ENCODE measurements around the gene RNASEH2A. TPM values are rescaled to one million over a fixed set of nuclear protein-coding genes. Genes with fewer than 3 reads are reported as not detected.
"Not testable (repeated sequence)": the region's sequence is repeated elsewhere in the genome, so short reads cannot be mapped to it uniquely, and the experiment has no call there.

RNASEH2A gene
- total RNA-seq, 1 donor from 2014 or later, result 7.2 TPM

GRCh38 chr19:12794196-12794941 lies 12.0 kb upstream of the RNASEH2A start:
- DNase-seq, result no peak

DNA sequence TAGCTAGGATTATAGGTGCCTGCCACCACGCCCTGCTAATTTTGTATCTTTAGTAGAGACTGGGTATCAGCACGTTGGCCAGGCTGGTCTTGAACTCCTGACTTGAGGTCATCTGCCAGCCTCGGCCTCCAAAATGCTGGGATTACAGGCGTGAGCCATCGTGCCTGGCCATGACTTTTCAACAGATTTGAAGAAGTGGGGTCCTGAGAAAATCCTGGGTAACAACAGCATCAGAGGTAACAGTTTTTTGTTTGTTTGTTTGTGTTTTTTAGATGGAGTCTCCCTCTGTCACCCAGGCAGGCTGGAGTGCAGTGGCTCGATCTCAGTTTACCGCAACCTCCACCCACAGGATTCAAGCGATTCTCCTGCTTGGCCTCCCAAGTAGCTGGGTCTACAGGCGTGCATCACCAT lies 11.4 kb upstream of the RNASEH2A start:
- DNase-seq, result no peak

GRCh38 chr19:12796146-12797071 lies 10.0 kb upstream of the RNASEH2A start:
- DNase-seq, result peak; percentile 83

DNA sequence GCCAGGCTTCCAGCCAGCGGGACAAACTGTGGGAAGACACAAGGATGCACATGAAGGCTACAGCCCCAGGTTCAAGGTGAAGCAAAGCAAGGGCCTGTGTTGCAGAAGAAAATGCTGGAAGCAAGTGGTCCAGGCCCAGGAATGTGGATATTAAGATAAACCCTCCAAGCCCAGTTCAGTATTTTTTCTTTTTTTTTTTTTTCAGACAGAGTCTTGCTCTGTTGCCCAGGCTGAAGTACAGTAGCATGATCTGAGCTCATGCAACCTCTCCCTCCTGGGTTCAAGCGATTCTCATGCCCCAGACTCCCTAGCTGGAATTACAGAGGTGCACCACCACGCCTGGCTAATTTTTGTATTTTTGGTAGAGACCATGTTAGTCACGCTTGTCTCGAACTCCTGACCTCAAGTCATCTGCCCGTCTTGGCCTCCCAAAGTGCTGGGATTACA lies 9.2 kb upstream of the RNASEH2A start:
- DNase-seq, result no peak

DNA sequence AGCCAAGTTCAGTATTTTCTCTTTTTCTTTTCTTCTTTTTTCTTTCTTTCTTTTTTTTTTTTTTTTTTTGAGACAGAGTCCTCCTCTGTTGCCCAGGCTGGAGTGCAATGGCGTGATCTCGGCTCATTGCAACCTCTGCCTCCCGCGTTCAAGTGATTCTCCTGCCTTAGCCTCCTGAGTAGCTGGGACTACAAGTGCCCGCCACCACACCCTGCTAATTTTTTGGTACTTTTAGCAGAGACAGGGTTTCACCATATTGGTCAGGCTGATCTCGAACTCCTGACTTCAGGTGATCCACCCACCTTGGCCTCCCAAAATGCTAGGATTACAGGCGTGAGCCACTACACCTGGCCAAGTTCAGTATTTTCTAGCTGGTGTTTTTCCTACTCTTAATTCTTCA lies 8.8 kb upstream of the RNASEH2A start:
- DNase-seq, result not testable (repeated sequence)

- DNase-seq, result no peak
Measured at GRCh38 chr19:12799742-12800465, 6.5 kb upstream of the RNASEH2A start.

GRCh38 chr19:12800466-12800770 lies 6.0 kb upstream of the RNASEH2A start:
- DNase-seq, result no peak

GRCh38 chr19:12800923-12801465 lies 5.4 kb upstream of the RNASEH2A start:
- no peak for DNase-seq

GRCh38 chr19:12801466-12802266 lies 4.7 kb upstream of the RNASEH2A start, which contains the start of the genes PRDX2 and THSD8:
Gene PRDX2, minus strand, starts transcription at chr19:12801800. Its CDS starts 539 bp downstream, at chr19:12801261.
Gene THSD8, plus strand, starts transcription at chr19:12802069. Its CDS starts 3 bp downstream, at chr19:12802072.
- DNase-seq, result no peak

DNA sequence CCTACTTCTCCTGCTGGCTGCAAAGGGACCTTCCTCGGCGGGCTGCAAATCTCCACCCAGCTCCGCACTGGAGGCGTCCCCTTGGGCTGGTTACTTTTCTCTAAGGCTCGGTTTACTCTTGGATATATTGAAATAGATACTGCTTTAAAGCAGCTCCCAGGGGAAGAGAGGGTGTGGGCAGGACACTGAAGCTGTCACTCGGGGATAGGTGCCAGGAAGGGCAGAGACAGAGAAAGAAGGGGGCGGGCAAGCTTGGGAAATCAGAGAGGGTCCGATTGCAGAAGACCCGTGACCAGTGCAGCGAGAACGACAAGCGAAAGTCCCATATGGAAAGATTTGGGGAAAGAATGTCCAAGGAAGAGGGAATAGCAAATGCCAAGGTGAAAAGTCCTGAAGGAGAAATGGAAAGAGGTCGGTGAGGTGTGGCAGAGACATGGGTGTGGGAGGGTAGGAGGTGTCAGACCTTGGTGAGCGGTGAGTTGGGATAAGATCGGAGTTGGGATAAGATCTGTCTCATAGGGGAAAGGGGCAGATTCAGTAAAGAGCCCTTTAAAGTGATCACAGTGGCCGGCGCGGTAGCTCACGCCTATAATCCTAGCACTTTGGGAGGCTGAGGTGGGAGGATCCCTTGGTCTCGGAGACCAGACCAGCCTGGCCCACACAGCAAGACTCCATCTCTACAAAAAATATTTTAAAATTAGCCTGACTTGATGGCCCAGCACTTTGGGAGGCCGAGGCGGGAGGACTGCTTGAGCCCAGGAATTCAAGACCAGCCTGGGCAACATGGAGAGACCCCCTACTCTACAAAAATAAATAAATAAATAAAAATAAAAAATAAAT lies 3.9 kb upstream of the RNASEH2A start:
- no peak for DNase-seq

- no peak for DNase-seq
Measured at GRCh38 chr19:12804051-12804450, 2.3 kb upstream of the RNASEH2A start.

GRCh38 chr19:12815088-12815487 lies 8.7 kb downstream of the RNASEH2A start:
- DNase-seq, result no peak

- not testable (repeated sequence) for DNase-seq
Measured at GRCh38 chr19:12817188-12817587, 10.8 kb downstream of the RNASEH2A start.

GRCh38 chr19:12817810-12818209 lies 11.4 kb downstream of the RNASEH2A start:
- not testable (repeated sequence) for DNase-seq

DNA sequence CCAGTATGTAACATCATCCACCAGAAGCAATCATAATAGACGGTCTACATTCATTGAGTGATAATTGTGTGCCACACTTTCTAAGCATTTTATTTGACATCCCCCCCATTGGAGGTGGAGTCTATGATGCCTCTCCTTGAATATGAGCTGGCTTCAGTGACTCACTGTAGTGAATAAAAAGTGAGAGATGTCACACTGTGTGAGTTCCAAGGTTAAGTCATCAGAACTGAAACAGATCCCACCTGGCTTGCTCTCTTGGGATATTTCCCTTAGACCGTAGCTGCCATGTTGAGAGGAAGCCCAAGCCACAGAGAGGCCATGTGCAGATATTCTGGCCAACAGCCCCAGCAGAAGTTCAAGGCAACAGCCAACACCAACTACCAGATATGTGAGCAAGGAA lies 15.4 kb downstream of the RNASEH2A start:
- DNase-seq, result no peak

GRCh38 chr19:12825254-12826131 lies 19.1 kb downstream of the RNASEH2A start:
- no peak for DNase-seq

DNA sequence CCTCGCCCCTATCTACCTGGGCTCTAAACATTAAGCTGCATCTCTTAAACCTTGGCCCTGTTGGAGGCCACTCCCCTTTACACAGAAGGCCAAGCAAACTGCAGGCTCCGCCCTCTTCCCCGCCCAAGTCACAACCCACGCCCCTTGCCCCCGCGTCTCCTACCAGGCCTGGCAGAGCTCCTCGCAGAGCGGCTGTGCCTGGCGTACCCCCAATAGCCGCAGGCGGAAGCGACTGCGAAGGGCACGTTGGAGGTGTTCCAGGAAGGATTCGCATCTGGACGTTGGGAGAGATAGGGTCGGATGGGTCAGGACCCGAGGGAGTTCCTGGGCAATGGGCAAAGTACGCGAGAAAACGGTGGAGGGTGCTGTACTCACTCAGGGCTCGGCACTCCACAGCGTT lies 22.1 kb downstream of the RNASEH2A start:
- DNase-seq, result no peak

- DNase-seq, result no peak
Measured at GRCh38 chr19:12833418-12833737, 27.0 kb downstream of the RNASEH2A start.

DNA sequence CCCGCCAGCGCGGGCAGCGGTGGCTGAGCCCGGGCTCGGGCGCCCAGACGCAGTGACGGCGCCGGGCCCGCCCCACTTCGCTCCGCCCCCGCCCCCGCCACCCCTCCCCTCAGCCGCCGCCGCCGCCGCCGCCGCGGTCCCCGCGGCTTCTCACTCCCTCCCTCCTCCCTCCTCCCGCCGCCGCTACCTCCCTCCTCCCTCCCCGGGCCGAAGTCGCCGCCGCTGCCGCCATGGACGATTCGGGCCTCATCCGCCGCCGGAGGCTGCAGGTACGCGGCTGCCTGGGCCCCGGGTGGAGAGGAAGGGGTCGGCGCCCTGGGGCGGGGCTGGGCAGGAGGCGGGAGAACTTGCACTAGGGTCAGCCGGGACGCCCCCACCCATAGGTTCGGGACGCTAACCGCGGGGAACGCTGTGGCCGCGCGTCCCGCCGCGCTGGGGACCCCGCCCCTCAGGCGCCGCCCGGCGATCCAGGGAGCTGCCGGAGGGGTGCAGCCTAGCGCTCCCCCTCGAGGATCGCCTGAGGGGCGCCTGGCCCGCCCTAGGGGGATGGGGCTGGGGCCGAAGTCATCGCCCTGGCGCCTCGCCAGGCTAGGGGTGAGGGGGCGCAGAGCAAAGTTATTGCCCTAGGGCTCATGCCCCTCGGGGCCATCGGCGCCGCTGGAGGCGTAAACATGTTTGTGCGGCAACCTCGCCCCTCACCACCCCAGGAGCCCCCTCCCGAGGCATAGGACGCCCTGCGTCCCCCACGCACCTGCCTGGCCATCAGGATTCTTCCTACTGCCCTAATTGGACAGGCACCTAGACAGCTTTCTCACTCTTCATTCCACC lies 27.6 kb downstream of the RNASEH2A start:
- no peak for DNase-seq

Measured in skin of body (tissue), 2 donors.